Fibroblast of lung (primary cell): ENCODE data around the gene KLC1. TPM values are rescaled to one million over a fixed set of nuclear protein-coding genes. Genes with fewer than 3 reads are reported as not detected.
A peak's percentile ranks its signal among the peaks of the same experiment; 100 is the strongest.

Experiments used
- DNase-seq, 2 donors: peaks; one replicate each; pipeline versions ENCODE4 v3.0.0 to v3.0.0-alpha.2; 2010; ENCODE audit warnings: low read depth in 2 of 2
- H2AFZ ChIP-seq: 2 replicates; pipeline ENCODE4 v1.5.1; 2012; ENCODE audit warnings: low read length, control low read depth, inconsistent platforms
- H3K27ac ChIP-seq: 2 replicates; pipeline ENCODE4 v1.5.1; 2011; ENCODE audit warnings: low read length, control low read depth; ENCODE audit not compliant: insufficient read depth
- H3K27me3 ChIP-seq: 2 replicates; pipeline ENCODE4 v1.5.1; 2011; ENCODE audit warnings: mild to moderate bottlenecking, low read length; ENCODE audit not compliant: control insufficient read depth, insufficient read depth
- H3K36me3 ChIP-seq: 2 replicates; pipeline ENCODE4 v1.5.1; 2011; ENCODE audit warnings: low read length; ENCODE audit not compliant: control insufficient read depth, insufficient read depth
- H3K4me1 ChIP-seq: 2 replicates; pipeline ENCODE4 v1.5.1; 2011; ENCODE audit warnings: low read length; ENCODE audit not compliant: control insufficient read depth, insufficient read depth; ENCODE audit errors: extremely low read depth
- H3K4me2 ChIP-seq: 2 replicates; pipeline ENCODE4 v1.5.1; 2011; ENCODE audit warnings: low read length, control low read depth; ENCODE audit not compliant: insufficient read depth; ENCODE audit errors: extremely low read depth
- H3K4me3 ChIP-seq, 4 experiments: fragments of 200-600 bp in 1 of 4; sonication (generic) in 1 of 4; replicated peaks in 1 of 4; 2 replicates each; pipeline ENCODE4 v1.5.1; 2011 to 2016; ENCODE audit warnings: low read length in 4 of 4, low read depth in 3 of 4, mild to moderate bottlenecking in 3 of 4, control low read depth in 2 of 4, inconsistent platforms in 1 of 4, mixed read lengths in 1 of 4; ENCODE audit not compliant: insufficient read depth in 1 of 4; ENCODE audit errors: control extremely low read depth in 1 of 4
- H3K79me2 ChIP-seq: 2 replicates; pipeline ENCODE4 v1.5.1; 2012; ENCODE audit warnings: mild to moderate bottlenecking, low read length, inconsistent platforms; ENCODE audit not compliant: control insufficient read depth, insufficient read depth
- H3K9ac ChIP-seq: 2 replicates; pipeline ENCODE4 v1.5.1; 2011; ENCODE audit warnings: mild to moderate bottlenecking, low read length, control low read depth; ENCODE audit not compliant: insufficient read depth
- H3K9me3 ChIP-seq: 2 replicates; pipeline ENCODE4 v1.5.1; 2012; ENCODE audit warnings: low read depth, low read length; ENCODE audit not compliant: control insufficient read depth, insufficient read depth
- H4K20me1 ChIP-seq: 2 replicates; pipeline ENCODE4 v1.5.1; 2011; ENCODE audit warnings: low read length; ENCODE audit not compliant: control insufficient read depth, insufficient read depth; ENCODE audit errors: extremely low read depth
- EZH2 ChIP-seq: IDR thresholded peaks from 2 replicates; pipeline ENCODE4 v1.5.1; 2012; ENCODE audit warnings: low read length, control low read depth, mild to moderate bottlenecking; ENCODE audit errors: missing control alignments
- polyA plus RNA-seq, 2 donors: library from polyadenylated mRNA; depleted of rRNA in 1 of 2; stranded (reverse) in 1 of 2; unstranded in 1 of 2; fragments of >200 nt; gene quantifications; 2 replicates each; pipeline ENCODE4 v1.2.1, GENCODE V29; 2011 to 2012; ENCODE audit warnings: missing spikeins in 1 of 2
- total RNA-seq: library from RNA; depleted of rRNA; stranded (reverse); fragments of >200 nt; gene quantifications from 2 replicates; pipeline ENCODE4 v1.2.1, GENCODE V29; 2014
- TF ChIP-seq, protein P1 (sequence below), 2 donors: IDR thresholded peaks in 1 of 2; conservative IDR thresholded peaks in 1 of 2; 1 replicate in 1 of 2; 2 replicates in 1 of 2; pipeline ENCODE4 v1.5.1; 2011 to 2012; ENCODE audit warnings: low read length in 2 of 2, control low read depth in 1 of 2, inconsistent platforms in 1 of 2, low read depth in 1 of 2, mild to moderate bottlenecking in 1 of 2

The KLC1 gene
- total and polyA plus RNA-seq, 2 donors (not counting 1 experiment from before 2014, with no cell fraction given): 180 to 219 TPM

DNA sequence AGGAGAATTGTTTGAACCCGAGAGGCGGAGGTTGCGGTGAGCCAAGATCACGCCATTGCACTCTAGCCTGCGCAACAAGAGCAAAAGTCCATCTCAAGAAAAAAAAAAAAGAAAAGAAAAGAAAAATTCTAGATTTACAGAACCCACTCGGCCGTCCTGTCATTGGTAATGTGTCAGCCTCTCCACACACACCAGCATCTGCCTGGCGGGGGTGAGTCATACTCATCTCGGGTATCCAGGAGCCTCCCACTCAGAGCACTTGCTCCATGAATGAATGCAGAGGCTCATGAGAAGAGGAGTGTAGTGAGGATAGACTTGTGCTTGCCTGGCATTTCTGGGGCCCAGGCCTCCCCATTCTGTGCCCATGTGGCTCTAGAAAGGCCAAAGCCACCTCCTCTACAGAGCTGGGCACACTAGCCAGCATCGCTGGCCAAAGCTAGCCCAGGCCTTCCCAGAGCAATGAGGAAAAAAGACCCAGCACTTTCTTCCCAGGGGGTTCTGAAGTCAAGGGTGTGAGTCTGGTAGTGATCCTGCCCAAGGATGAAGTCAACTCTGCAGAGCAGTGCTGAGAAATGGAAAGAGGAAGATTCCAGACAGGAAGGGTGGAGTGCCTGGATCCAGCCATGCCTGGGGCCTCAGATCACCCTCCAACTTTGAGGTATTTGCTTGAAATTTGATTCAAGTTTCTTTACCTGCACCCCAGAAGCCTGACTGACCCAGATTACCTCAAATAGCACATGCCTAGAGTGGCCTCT lies 31.2 kb upstream of the KLC1 start:
- TF ChIP-seq, protein P1, sequence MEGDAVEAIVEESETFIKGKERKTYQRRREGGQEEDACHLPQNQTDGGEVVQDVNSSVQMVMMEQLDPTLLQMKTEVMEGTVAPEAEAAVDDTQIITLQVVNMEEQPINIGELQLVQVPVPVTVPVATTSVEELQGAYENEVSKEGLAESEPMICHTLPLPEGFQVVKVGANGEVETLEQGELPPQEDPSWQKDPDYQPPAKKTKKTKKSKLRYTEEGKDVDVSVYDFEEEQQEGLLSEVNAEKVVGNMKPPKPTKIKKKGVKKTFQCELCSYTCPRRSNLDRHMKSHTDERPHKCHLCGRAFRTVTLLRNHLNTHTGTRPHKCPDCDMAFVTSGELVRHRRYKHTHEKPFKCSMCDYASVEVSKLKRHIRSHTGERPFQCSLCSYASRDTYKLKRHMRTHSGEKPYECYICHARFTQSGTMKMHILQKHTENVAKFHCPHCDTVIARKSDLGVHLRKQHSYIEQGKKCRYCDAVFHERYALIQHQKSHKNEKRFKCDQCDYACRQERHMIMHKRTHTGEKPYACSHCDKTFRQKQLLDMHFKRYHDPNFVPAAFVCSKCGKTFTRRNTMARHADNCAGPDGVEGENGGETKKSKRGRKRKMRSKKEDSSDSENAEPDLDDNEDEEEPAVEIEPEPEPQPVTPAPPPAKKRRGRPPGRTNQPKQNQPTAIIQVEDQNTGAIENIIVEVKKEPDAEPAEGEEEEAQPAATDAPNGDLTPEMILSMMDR (conservative IDR thresholded peaks at IDR 0.05 in 1 of 2, IDR thresholded peaks at IDR 0.05 in 1 of 2; ENCODE audit: low read depth in 1 of 2, low read length in 2 of 2): no peak
- no peak for TF ChIP-seq EZH2
- Histone ChIP-seq H2AFZ (no peak overlapping the region), H3K27ac (no peak overlapping the region)

DNA sequence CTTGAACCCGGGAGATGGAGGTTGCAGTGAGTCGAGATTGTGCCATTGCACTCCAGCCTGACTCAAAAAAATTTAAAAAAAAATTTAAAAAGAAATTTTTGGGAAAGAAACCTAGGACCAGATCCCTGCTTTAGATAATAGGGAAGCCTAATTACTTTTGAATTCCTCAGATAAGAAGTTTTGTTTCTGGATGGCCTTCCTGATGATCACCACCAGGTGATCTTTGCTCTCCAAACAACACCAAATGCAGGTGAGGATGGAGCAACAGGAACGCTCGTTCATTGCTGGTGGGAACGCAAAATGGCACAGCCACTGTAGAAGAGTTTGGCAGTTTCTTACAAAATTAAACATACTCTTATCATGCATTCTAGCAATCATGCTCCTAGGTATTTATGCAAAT lies 28.5 kb upstream of the KLC1 start:
- DNase-seq: no peak

More for the DNA sequence above, 31.2 kb upstream of the KLC1 start:
- Histone ChIP-seq H4K20me1 (no peaks in the 10 kb centered on the region), H3K4me3 (no peak overlapping the region), H3K9me3 (no peaks in the 10 kb centered on the region), H3K27me3 (no peaks in the 10 kb centered on the region), H3K36me3 (no peaks in the 10 kb centered on the region), H3K79me2 (no peaks in the 10 kb centered on the region), H3K4me2 (no peak overlapping the region), H3K4me1 (peaks cover 12% of the 10 kb centered on the region), H3K9ac (no peak overlapping the region)
- peak; percentile 88 to 93 for DNase-seq

DNA sequence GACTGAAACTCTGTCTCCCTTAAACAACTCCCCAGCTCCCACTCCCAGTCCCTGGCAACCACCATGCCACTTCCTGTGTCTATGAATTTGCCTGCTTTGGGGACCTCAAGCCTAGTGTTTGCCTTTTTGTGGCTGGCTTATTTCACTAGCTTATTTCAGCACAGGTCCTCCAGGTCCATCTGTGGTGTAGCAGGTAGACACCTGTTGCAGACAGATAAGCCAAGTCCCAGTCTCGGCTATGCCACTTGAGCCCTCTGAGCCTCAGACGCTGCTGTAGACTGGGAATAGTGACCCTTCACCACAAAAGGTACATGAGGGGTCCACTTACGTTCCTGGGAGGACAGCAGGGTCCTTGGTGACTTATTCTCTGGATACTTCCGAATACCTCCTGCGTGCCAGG lies 24.4 kb upstream of the KLC1 start:
- no peak overlapping the region for H3K27ac ChIP-seq
- H3K4me1 ChIP-seq: peaks cover 10% of the 10 kb centered on the region
- no peaks in the 10 kb centered on the region for H3K9me3 ChIP-seq
- no peak for TF ChIP-seq EZH2
- TF ChIP-seq, protein P1 (conservative IDR thresholded peaks at IDR 0.05 in 1 of 2, IDR thresholded peaks at IDR 0.05 in 1 of 2; ENCODE audit: low read depth in 1 of 2, low read length in 2 of 2): no peak
- H2AFZ ChIP-seq: no peak overlapping the region
- no peaks in the 10 kb centered on the region for H3K27me3 ChIP-seq
- H3K9ac ChIP-seq: no peak overlapping the region
- H3K36me3 ChIP-seq: no peaks in the 10 kb centered on the region
- H4K20me1 ChIP-seq: no peaks in the 10 kb centered on the region
- no peak overlapping the region for H3K4me3 ChIP-seq
- DNase-seq: no peak
- H3K79me2 ChIP-seq: no peaks in the 10 kb centered on the region
- no peak overlapping the region for H3K4me2 ChIP-seq

More for the DNA sequence above, 28.5 kb upstream of the KLC1 start:
- H3K9ac ChIP-seq: no peak overlapping the region
- H2AFZ ChIP-seq: no peak overlapping the region
- no peak overlapping the region for H3K27ac ChIP-seq
- peaks cover 8% of the 10 kb centered on the region for H3K4me1 ChIP-seq
- no peaks in the 10 kb centered on the region for H4K20me1 ChIP-seq
- no peaks in the 10 kb centered on the region for H3K79me2 ChIP-seq
- H3K9me3 ChIP-seq: no peaks in the 10 kb centered on the region
- H3K36me3 ChIP-seq: no peaks in the 10 kb centered on the region
- no peak for TF ChIP-seq EZH2
- TF ChIP-seq, protein P1 (conservative IDR thresholded peaks at IDR 0.05 in 1 of 2, IDR thresholded peaks at IDR 0.05 in 1 of 2; ENCODE audit: low read depth in 1 of 2, low read length in 2 of 2): no peak
- H3K27me3 ChIP-seq: no peaks in the 10 kb centered on the region
- H3K4me2 ChIP-seq: no peak overlapping the region
- no peak overlapping the region for H3K4me3 ChIP-seq
